Suppressor macrophage (primary cell): ENCODE data around the gene PSMA7.

Experiments
- DNase-seq, 4 experiments: peaks; one replicate each; pipeline ENCODE4 v3.0.0-alpha.2; 2020 to 2022
- total RNA-seq, 17 experiments: gene quantifications; one replicate each; lab custom pipeline; 2026; ENCODE audit warnings: mixed read lengths in 6 of 17, inconsistent platforms in 3 of 17; lab: John Stamatoyannopoulos, UW

The PSMA7 gene
- 127 to 303 (median 200) reads per million in 17 experiments for total RNA-seq

- DNase-seq = peak; percentile 95 to 99 (median 98)
These were observed at the start of gene PSMA7, which contains the start of gene SS18L1 for GRCh38 chr20:62143081-62143956. Gene PSMA7, minus strand, starts transcription at chr20:62143394. Its CDS starts 91 bp downstream, at chr20:62143303. Gene SS18L1, plus strand, starts transcription at chr20:62143769. Its CDS starts 52 bp downstream, at chr20:62143821.

- DNase-seq = no peak
These were observed 49.4 kb upstream of the PSMA7 start for GRCh38 chr20:62192635-62193034.

- DNase-seq = no peak
These were observed 48.8 kb upstream of the PSMA7 start for GRCh38 chr20:62191781-62192559.

GRCh38 chr20:62190639-62191411 lies 47.6 kb upstream of the PSMA7 start:
- no peak for DNase-seq

GRCh38 chr20:62186887-62187866 lies 44.0 kb upstream of the PSMA7 start:
- peak in 2 of 4 experiments; percentile 13 to 32 for DNase-seq

- no peak for DNase-seq
These were observed 42.9 kb upstream of the PSMA7 start for GRCh38 chr20:62186096-62186426.

GRCh38 chr20:62183426-62184142 lies 40.4 kb upstream of the PSMA7 start:
- peak in 3 of 4 experiments; percentile 16 to 28 (median 24) for DNase-seq

- DNase-seq = peak; percentile 98 to 99 (median 98)
These were observed 39.6 kb upstream of the PSMA7 start, which contains the start of gene MTG2 for GRCh38 chr20:62182469-62183425. Gene MTG2, plus strand, starts transcription at chr20:62183028. Its CDS starts 10,393 bp downstream, at chr20:62193421.

- DNase-seq = no peak
These were observed 38.6 kb upstream of the PSMA7 start for GRCh38 chr20:62181808-62182207.

- DNase-seq = no peak
These were observed 35.9 kb upstream of the PSMA7 start for GRCh38 chr20:62179162-62179504.

GRCh38 chr20:62178316-62179161 lies 35.3 kb upstream of the PSMA7 start:
- no peak for DNase-seq

GRCh38 chr20:62177307-62177706 lies 34.1 kb upstream of the PSMA7 start:
- DNase-seq = no peak

- no peak for DNase-seq
These were observed 33.7 kb upstream of the PSMA7 start for GRCh38 chr20:62176866-62177265.

GRCh38 chr20:62175711-62176110 lies 32.5 kb upstream of the PSMA7 start:
- DNase-seq = no peak

- no peak for DNase-seq
These were observed 31.9 kb upstream of the PSMA7 start for GRCh38 chr20:62174870-62175624.

GRCh38 chr20:62174021-62174804 lies 31.0 kb upstream of the PSMA7 start:
- DNase-seq = no peak

- DNase-seq = no peak
These were observed 29.5 kb upstream of the PSMA7 start for GRCh38 chr20:62172666-62173065.
